ENCODE measurements around the gene LDAH.
A peak's percentile ranks its signal among the peaks of the same experiment; 100 is the strongest.

The LDAH gene

GRCh38 chr2:20637147-20637546, 185.8 kb downstream of the LDAH start:
- no peak for DNase-seq (ENCODE audit: low read depth in 2 of 2)

GRCh38 chr2:20635675-20636584, 187.0 kb downstream of the LDAH start:
- peak in 1 of 2 experiments; percentile 43 for DNase-seq (ENCODE audit: low read depth in 2 of 2)

- DNase-seq (ENCODE audit: low read depth in 2 of 2), result no peak
Observed at GRCh38 chr2:20635113-20635510, 187.8 kb downstream of the LDAH start.

GRCh38 chr2:20634507-20635112, 188.3 kb downstream of the LDAH start:
- DNase-seq (ENCODE audit: low read depth in 2 of 2), result no peak
